ENCODE data around the gene ZBTB16. TPM values are rescaled to one million over a fixed set of nuclear protein-coding genes. Genes with fewer than 3 reads are reported as not detected.
A peak's percentile ranks its signal among the peaks of the same experiment; 100 is the strongest.

The ZBTB16 gene
- total and polyA plus RNA-seq, 4 donors: 32.9 to 283 (median 74.5) TPM

- Histone ChIP-seq H3K4me1 (ENCODE audit: control insufficient read depth in 1 of 2, insufficient read depth in 2 of 2, low read length in 2 of 2) (peaks cover 23 to 29% of the 10 kb centered on the region in 2 donors), H3K4me3 (ENCODE audit: low read length in 2 of 2) (no peak overlapping the region), H3K36me3 (ENCODE audit: control insufficient read depth in 1 of 2, insufficient read depth in 2 of 2, low read length in 1 of 2) (no peaks in the 10 kb centered on the region), H3K9me3 (ENCODE audit: control insufficient read depth, low read length) (no peaks in the 10 kb centered on the region), H3K27me3 (ENCODE audit: control insufficient read depth in 1 of 2, insufficient read depth in 2 of 2, low read length in 1 of 2) (no peaks in the 10 kb centered on the region), H3K27ac (ENCODE audit: low read depth in 1 of 2, low read length in 2 of 2) (peak overlapping the region; percentile 83 to 93)
- no peak for ATAC-seq (ENCODE audit: low FRiP score)
- intact Hi-C loops (cut with DNase I): loop anchor here (5.0 kb wide), 4 partner anchors 43 to 113 kb away; no protein-coding TSS in a partner anchor
- 42 to 68% methylated on average over 3 of the region's 3 CpGs for WGBS, 2 donors
- no peak for DNase-seq
These were observed 115.4 kb downstream of the ZBTB16 start for GRCh38 chr11:114174712-114175495.

DNA sequence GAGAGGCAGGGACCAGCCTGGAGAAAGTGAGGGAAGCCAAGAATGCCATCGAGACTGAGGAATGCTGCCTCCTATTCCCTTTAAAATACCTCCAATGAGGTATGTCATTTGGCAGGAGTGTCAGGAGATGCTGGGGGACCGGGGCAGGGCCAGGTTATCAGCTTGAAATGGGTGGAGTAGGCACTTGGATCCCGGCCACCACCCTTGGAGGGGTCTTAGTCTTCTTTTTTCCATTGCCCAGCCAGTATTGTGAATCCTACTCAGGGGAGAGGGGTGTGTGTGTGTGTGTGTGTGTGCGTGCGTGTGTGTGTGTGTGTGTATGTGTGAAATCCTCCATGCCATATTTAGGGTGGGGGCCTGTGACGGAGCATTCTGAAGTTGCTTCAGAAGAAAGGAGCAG lies 116.2 kb downstream of the ZBTB16 start:
- peak overlapping the region; percentile 79 to 80 for H3K27ac ChIP-seq (ENCODE audit: low read depth in 1 of 2, low read length in 2 of 2)
- DNase-seq (no peak), ATAC-seq (ENCODE audit: low FRiP score) (no peak)
- H3K4me1 ChIP-seq (ENCODE audit: control insufficient read depth in 1 of 2, insufficient read depth in 2 of 2, low read length in 2 of 2): peaks cover 21 to 26% of the 10 kb centered on the region in 2 donors
- no peaks in the 10 kb centered on the region for H3K9me3 ChIP-seq (ENCODE audit: control insufficient read depth, low read length)
- H3K36me3 ChIP-seq (ENCODE audit: control insufficient read depth in 1 of 2, insufficient read depth in 2 of 2, low read length in 1 of 2): no peaks in the 10 kb centered on the region
- intact Hi-C loops (cut with DNase I): loop anchor here (5.0 kb wide), 3 partner anchors 43 to 98 kb away; no protein-coding TSS in a partner anchor
- no peaks in the 10 kb centered on the region for H3K27me3 ChIP-seq (ENCODE audit: control insufficient read depth in 1 of 2, insufficient read depth in 2 of 2, low read length in 1 of 2)
- H3K4me3 ChIP-seq (ENCODE audit: low read length in 2 of 2): no peak overlapping the region
- 47 to 49% methylated on average over 6 of the region's 6 CpGs for WGBS, 2 donors

GRCh38 chr11:114176321-114176720 lies 116.8 kb downstream of the ZBTB16 start:
- Histone ChIP-seq H3K36me3 (ENCODE audit: control insufficient read depth in 1 of 2, insufficient read depth in 2 of 2, low read length in 1 of 2) (no peaks in the 10 kb centered on the region), H3K4me3 (ENCODE audit: low read length in 2 of 2) (no peak overlapping the region), H3K27me3 (ENCODE audit: control insufficient read depth in 1 of 2, insufficient read depth in 2 of 2, low read length in 1 of 2) (no peaks in the 10 kb centered on the region), H3K9me3 (ENCODE audit: control insufficient read depth, low read length) (no peaks in the 10 kb centered on the region), H3K4me1 (ENCODE audit: control insufficient read depth in 1 of 2, insufficient read depth in 2 of 2, low read length in 2 of 2) (peaks cover 18 to 22% of the 10 kb centered on the region in 2 donors), H3K27ac (ENCODE audit: low read depth in 1 of 2, low read length in 2 of 2) (peak overlapping the region; percentile 79 to 80)
- WGBS, 2 donors: 83 to 89% methylated on average over 8 of the region's 8 CpGs
- ATAC-seq (ENCODE audit: low FRiP score): no peak
- DNase-seq: no peak
- intact Hi-C loops (cut with DNase I): loop anchor here (5.0 kb wide), 3 partner anchors 44 to 99 kb away; no protein-coding TSS in a partner anchor

DNA sequence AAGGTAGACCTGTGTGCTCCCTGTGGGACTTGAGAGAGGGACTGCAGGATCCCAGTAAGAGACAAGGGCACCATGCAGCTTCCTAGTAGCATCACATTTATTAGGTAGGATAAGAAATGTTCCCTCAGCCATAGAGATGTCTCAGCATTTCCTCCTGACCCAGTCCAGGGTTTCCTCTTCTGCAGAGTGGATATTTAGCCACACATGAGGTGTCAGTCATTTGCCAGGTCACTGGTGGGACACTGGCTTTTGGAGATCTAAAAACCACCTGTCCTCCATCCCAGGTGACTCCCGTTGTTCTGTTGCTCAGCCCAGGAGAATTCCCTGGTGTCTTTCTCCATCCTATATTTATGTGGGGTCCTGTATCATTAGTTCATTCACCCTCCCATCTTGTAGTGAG lies 119.1 kb downstream of the ZBTB16 start:
- peaks cover 10 to 13% of the 10 kb centered on the region in 2 donors for H3K4me1 ChIP-seq (ENCODE audit: control insufficient read depth in 1 of 2, insufficient read depth in 2 of 2, low read length in 2 of 2)
- H3K27ac ChIP-seq (ENCODE audit: low read depth in 1 of 2, low read length in 2 of 2): peak overlapping the region; percentile 97 to 99
- DNase-seq (peak in 1 of 2 donors; percentile 19), ATAC-seq (ENCODE audit: low FRiP score) (no peak)
- no peaks in the 10 kb centered on the region for H3K27me3 ChIP-seq (ENCODE audit: control insufficient read depth in 1 of 2, insufficient read depth in 2 of 2, low read length in 1 of 2)
- H3K36me3 ChIP-seq (ENCODE audit: control insufficient read depth in 1 of 2, insufficient read depth in 2 of 2, low read length in 1 of 2): no peaks in the 10 kb centered on the region
- no peaks in the 10 kb centered on the region for H3K9me3 ChIP-seq (ENCODE audit: control insufficient read depth, low read length)
- intact Hi-C loops (cut with DNase I): loop anchor here (2.0 to 5.0 kb wide), 4 partner anchors 46 to 142 kb away; no protein-coding TSS in a partner anchor
- no peak overlapping the region for H3K4me3 ChIP-seq (ENCODE audit: low read length in 2 of 2)
- WGBS, 2 donors: 43 to 57% methylated on average over 1 of the region's 1 CpG

DNA sequence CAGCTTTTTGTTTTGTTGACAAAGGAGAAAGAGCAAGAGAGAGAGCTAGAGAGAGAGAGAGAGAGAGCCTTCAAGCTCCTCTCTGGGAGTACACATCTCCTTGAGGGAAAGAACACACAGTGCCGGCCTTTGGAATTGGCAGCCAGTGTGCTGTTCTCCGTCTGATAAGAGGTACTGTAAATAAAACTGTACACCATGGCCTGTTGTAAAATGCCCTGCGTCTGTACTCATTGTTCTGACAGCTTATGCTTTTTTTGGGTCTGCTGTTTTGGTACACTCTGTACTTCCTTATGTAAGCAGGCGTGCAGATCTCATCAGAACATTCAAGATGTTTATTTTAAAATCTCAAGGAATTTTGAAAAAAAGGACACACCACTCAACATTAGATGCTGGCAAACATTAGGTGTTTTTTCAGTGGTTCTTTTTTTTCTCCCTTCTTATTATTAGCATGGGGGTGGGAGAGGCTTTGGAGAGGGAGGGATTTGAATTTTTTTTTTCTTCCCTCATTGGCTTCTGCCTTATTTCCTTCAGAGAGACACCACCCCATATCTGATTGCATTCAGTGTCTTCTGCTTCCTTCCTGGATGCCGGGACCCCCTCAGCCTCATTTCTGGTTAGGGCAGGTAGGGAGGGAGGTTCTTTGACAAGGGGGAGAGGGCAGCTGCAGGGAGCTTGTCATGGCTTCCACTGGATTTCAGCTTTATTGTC lies 119.9 kb downstream of the ZBTB16 start:
- Histone ChIP-seq H3K27ac (ENCODE audit: low read depth in 1 of 2, low read length in 2 of 2) (peak overlapping the region; percentile 97 to 99), H3K27me3 (ENCODE audit: control insufficient read depth in 1 of 2, insufficient read depth in 2 of 2, low read length in 1 of 2) (no peaks in the 10 kb centered on the region), H3K4me3 (ENCODE audit: low read length in 2 of 2) (peak overlapping the region in 1 of 2 donors; percentile 66), H3K4me1 (ENCODE audit: control insufficient read depth in 1 of 2, insufficient read depth in 2 of 2, low read length in 2 of 2) (peaks cover 7% of the 10 kb centered on the region in 2 donors), H3K36me3 (ENCODE audit: control insufficient read depth in 1 of 2, insufficient read depth in 2 of 2, low read length in 1 of 2) (no peaks in the 10 kb centered on the region), H3K9me3 (ENCODE audit: control insufficient read depth, low read length) (no peaks in the 10 kb centered on the region)
- WGBS, 2 donors: 1 to 2% methylated on average over 5 of the region's 5 CpGs
- peak; percentile 72 to 85 for DNase-seq
- intact Hi-C loops (cut with DNase I): loop anchor here (2.0 to 5.0 kb wide), 4 partner anchors 47 to 143 kb away; no protein-coding TSS in a partner anchor
- peak; percentile 92 for ATAC-seq (ENCODE audit: low FRiP score)

GRCh38 chr11:114180301-114181055 lies 121.0 kb downstream of the ZBTB16 start:
- Histone ChIP-seq H3K4me1 (ENCODE audit: control insufficient read depth in 1 of 2, insufficient read depth in 2 of 2, low read length in 2 of 2) (peaks cover 3 to 5% of the 10 kb centered on the region in 2 donors), H3K27ac (ENCODE audit: low read depth in 1 of 2, low read length in 2 of 2) (peak overlapping the region; percentile 94 to 99), H3K36me3 (ENCODE audit: control insufficient read depth in 1 of 2, insufficient read depth in 2 of 2, low read length in 1 of 2) (no peaks in the 10 kb centered on the region), H3K27me3 (ENCODE audit: control insufficient read depth in 1 of 2, insufficient read depth in 2 of 2, low read length in 1 of 2) (no peaks in the 10 kb centered on the region), H3K4me3 (ENCODE audit: low read length in 2 of 2) (peak overlapping the region in 1 of 2 donors; percentile 66), H3K9me3 (ENCODE audit: control insufficient read depth, low read length) (no peaks in the 10 kb centered on the region)
- ATAC-seq (ENCODE audit: low FRiP score) (peak; percentile 54), DNase-seq (peak; percentile 69 to 79)
- intact Hi-C loops (cut with DNase I): loop anchor here (2.0 to 5.0 kb wide), 2 partner anchors 122 to 143 kb away; partner anchors contain the start of gene ZBTB16 (in 1 of the 2)
- 38% methylated on average over 7 of the region's 7 CpGs for WGBS, 2 donors

GRCh38 chr11:114181195-114181594 lies 121.7 kb downstream of the ZBTB16 start:
- Histone ChIP-seq H3K27ac (ENCODE audit: low read depth in 1 of 2, low read length in 2 of 2) (peak overlapping the region; percentile 33 to 72), H3K36me3 (ENCODE audit: control insufficient read depth in 1 of 2, insufficient read depth in 2 of 2, low read length in 1 of 2) (no peaks in the 10 kb centered on the region), H3K27me3 (ENCODE audit: control insufficient read depth in 1 of 2, insufficient read depth in 2 of 2, low read length in 1 of 2) (no peaks in the 10 kb centered on the region), H3K4me1 (ENCODE audit: control insufficient read depth in 1 of 2, insufficient read depth in 2 of 2, low read length in 2 of 2) (peaks cover 3 to 5% of the 10 kb centered on the region in 2 donors), H3K4me3 (ENCODE audit: low read length in 2 of 2) (no peak overlapping the region), H3K9me3 (ENCODE audit: control insufficient read depth, low read length) (no peaks in the 10 kb centered on the region)
- DNase-seq (no peak), ATAC-seq (ENCODE audit: low FRiP score) (no peak)
- intact Hi-C loops (cut with DNase I): loop anchor here (2.0 to 5.0 kb wide), 2 partner anchors 122 to 144 kb away; partner anchors contain the start of gene ZBTB16 (in 1 of the 2)
- WGBS, 2 donors: 74 to 92% methylated on average over 3 of the region's 3 CpGs

- H3K27ac ChIP-seq (ENCODE audit: low read depth in 1 of 2, low read length in 2 of 2): peak overlapping the region in 1 of 2 donors; percentile 72
- 77% methylated on average over 8 of the region's 8 CpGs for WGBS, 2 donors
These were observed 122.2 kb downstream of the ZBTB16 start for GRCh38 chr11:114181752-114182151.

More at GRCh38 chr11:114181752-114182151, 122.2 kb downstream of the ZBTB16 start:
- no peaks in the 10 kb centered on the region for H3K9me3 ChIP-seq (ENCODE audit: control insufficient read depth, low read length)
- no peak for ATAC-seq (ENCODE audit: low FRiP score)
- intact Hi-C loops (cut with DNase I): loop anchor here (2.0 to 5.0 kb wide), 2 partner anchors 123 to 144 kb away; partner anchors contain the start of gene ZBTB16 (in 1 of the 2)
- no peaks in the 10 kb centered on the region for H3K27me3 ChIP-seq (ENCODE audit: control insufficient read depth in 1 of 2, insufficient read depth in 2 of 2, low read length in 1 of 2)
- no peak for DNase-seq
- H3K4me1 ChIP-seq (ENCODE audit: control insufficient read depth in 1 of 2, insufficient read depth in 2 of 2, low read length in 2 of 2): peaks cover 2 to 7% of the 10 kb centered on the region in 2 donors
- peaks cover 0 to 2% of the 10 kb centered on the region in 2 donors for H3K36me3 ChIP-seq (ENCODE audit: control insufficient read depth in 1 of 2, insufficient read depth in 2 of 2, low read length in 1 of 2)
- H3K4me3 ChIP-seq (ENCODE audit: low read length in 2 of 2): no peak overlapping the region

Data from aorta (tissue), 5 donors.